OCI-LY7 (cell line): Measurements from ENCODE around the gene COPG1. TPM values are rescaled to one million over a fixed set of nuclear protein-coding genes. Genes with fewer than 3 reads are reported as not detected.
"Not testable (repeated sequence)": the region's sequence is repeated elsewhere in the genome, so short reads cannot be mapped to it uniquely, and the experiment has no call there.

Source experiments
- BruUV-seq: library from RNA; stranded (reverse); fragments of 400-500 nt; replicated peaks from 2 replicates; lab custom pipeline; 2021; lab: Mats Ljungman, UMichigan
- CTCF ChIA-PET: fragments of 300-600 bp; sonication (Branson Sonifier 250); formaldehyde crosslinking; loops from one replicate; lab custom pipeline; 2022; ENCODE audit warnings: antibody characterized with exemption; ENCODE audit not compliant: unreplicated experiment; lab: Charles Lee
- POLR2A ChIA-PET: fragments of 300-600 bp; sonication (Branson Sonifier 250); formaldehyde crosslinking; loops from one replicate; lab custom pipeline; 2022; ENCODE audit warnings: antibody characterized with exemption; lab: Charles Lee
- DNase-seq: peaks from one replicate; pipeline ENCODE4 v3.0.0-alpha.2; 2015; ENCODE audit warnings: low spot score
- H2AFZ ChIP-seq: fragments of 200-600 bp; sonication (generic), shearing (Covaris generic); 2 replicates; pipeline ENCODE4 v1.6.1; 2014; ENCODE audit warnings: mild to moderate bottlenecking, antibody characterized with exemption, low read length, moderate library complexity
- H3K27ac ChIP-seq: fragments of 200-600 bp; sonication (generic); 2 replicates; pipeline ENCODE4 v1.5.1; 2014; ENCODE audit warnings: mixed run types, low read depth, mild to moderate bottlenecking, moderate library complexity, low read length, inconsistent platforms; ENCODE audit not compliant: poor library complexity, severe bottlenecking
- H3K36me3 ChIP-seq: fragments of 200-600 bp; sonication (generic); 2 replicates; pipeline ENCODE4 v1.6.1; 2014; ENCODE audit warnings: mild to moderate bottlenecking, antibody characterized with exemption, low read length, moderate library complexity, mixed read lengths; ENCODE audit not compliant: insufficient read depth
- H3K4me1 ChIP-seq: fragments of 200-600 bp; sonication (generic); 2 replicates; pipeline ENCODE4 v1.5.1; 2014; ENCODE audit warnings: mild to moderate bottlenecking, low read length; ENCODE audit not compliant: insufficient read depth, poor library complexity, severe bottlenecking
- H3K4me2 ChIP-seq: fragments of 200-600 bp; sonication (generic); 2 replicates; pipeline ENCODE4 v1.6.1; 2014; ENCODE audit warnings: mild to moderate bottlenecking, low read length
- H3K4me3 ChIP-seq: fragments of 200-600 bp; sonication (generic); 2 replicates; pipeline ENCODE4 v1.5.1; 2014; ENCODE audit warnings: mild to moderate bottlenecking, low read depth, low read length; ENCODE audit not compliant: poor library complexity, severe bottlenecking
- H3K79me2 ChIP-seq: fragments of 200-600 bp; sonication (generic); 2 replicates; pipeline ENCODE4 v1.6.1; 2016; ENCODE audit warnings: low read depth, mild to moderate bottlenecking, low read length, moderate library complexity, mixed read lengths; ENCODE audit not compliant: insufficient read depth
- H3K9me2 ChIP-seq: fragments of 200-600 bp; sonication (generic); 2 replicates; pipeline ENCODE4 v1.6.1; 2016; ENCODE audit warnings: mild to moderate bottlenecking, low read length, mixed read lengths; ENCODE audit not compliant: insufficient read depth
- H3K9me3 ChIP-seq: fragments of 200-600 bp; sonication (generic); 2 replicates; pipeline ENCODE4 v1.6.1; 2014; ENCODE audit warnings: mild to moderate bottlenecking, mixed run types, low read length, mixed read lengths
- H4K20me1 ChIP-seq: fragments of 200-600 bp; sonication (generic); 2 replicates; pipeline ENCODE4 v1.6.1; 2014; ENCODE audit warnings: mild to moderate bottlenecking, antibody characterized with exemption, low read length, moderate library complexity, mixed read lengths; ENCODE audit not compliant: insufficient read depth
- CTCF ChIP-seq: fragments of 200-600 bp; sonication (generic); conservative IDR thresholded peaks from 2 replicates; pipeline ENCODE4 v1.5.1; 2014; ENCODE audit warnings: mild to moderate bottlenecking, antibody characterized with exemption, low read length, moderate library complexity, mixed read lengths
- EZH2phosphoT487 ChIP-seq: fragments of 200-600 bp; sonication (generic); IDR thresholded peaks from 2 replicates; pipeline ENCODE4 v1.6.1; 2018; ENCODE audit warnings: low read depth, borderline replicate concordance, mild to moderate bottlenecking, mixed run types, antibody characterized with exemption, low read length, moderate library complexity, mixed read lengths
- intact Hi-C: fragments of 100-400 bp; cut with micrococcal nuclease; formaldehyde crosslinking; loops from one replicate; pipeline ENCODE4 v1.10.0; 2022; ENCODE audit not compliant: unreplicated experiment
- total RNA-seq, 2 experiments: library from RNA; depleted of rRNA in 1 of 2; stranded (reverse); fragments of >200 nt in 1 of 2; shearing (Covaris generic) in 1 of 2; gene quantifications; 2 replicates each; pipeline ENCODE4 v1.2.3, GENCODE V29; 2014 to 2022

COPG1 gene
- total RNA-seq, 2 experiments from 2014 or later: 91.9 to 182 TPM

GRCh38 chr3:129211772-129212171 is 37.6 kb upstream of the COPG1 start:
- Histone ChIP-seq H2AFZ (no peak overlapping the region), H3K4me2 (no peak overlapping the region), H3K4me1 (no peaks in the 10 kb centered on the region), H3K36me3 (no peaks in the 10 kb centered on the region), H3K79me2 (no peaks in the 10 kb centered on the region), H3K27ac (no peak overlapping the region), H3K9me3 (no peaks in the 10 kb centered on the region), H3K9me2 (no peaks in the 10 kb centered on the region), H3K4me3 (no peak overlapping the region), H4K20me1 (no peaks in the 10 kb centered on the region)
- intact Hi-C loops: no loop called here
- ChIA-PET POLR2A (no interaction called here), CTCF (no interaction called here)
- no peak for DNase-seq
- TF ChIP-seq CTCF: no peak
- no peak for TF ChIP-seq EZH2phosphoT487
- no TSS peak for BruUV-seq

- POLR2A ChIA-PET: interaction anchor here (0.5 to 0.8 kb wide), 4 partner anchors 10 to 16 kb away, joined by 3 to 4 read pairs (median 3); no protein-coding TSS in a partner anchor
- BruUV-seq: no TSS peak
- TF ChIP-seq CTCF: no peak
- no peak for TF ChIP-seq EZH2phosphoT487
These were observed 36.2 kb upstream of the COPG1 start for GRCh38 chr3:129213238-129213637.

GRCh38 chr3:129218742-129219141 is 30.7 kb upstream of the COPG1 start:
- ChIA-PET CTCF (no interaction called here), POLR2A (interaction anchor here (0.7 kb wide), 2 partner anchors 26 to 35 kb away, joined by 3 read pairs; no protein-coding TSS in a partner anchor)
- no peak overlapping the region for H2AFZ ChIP-seq
- intact Hi-C loops: no loop called here
- H3K36me3 ChIP-seq: no peaks in the 10 kb centered on the region
- H3K27ac ChIP-seq: no peak overlapping the region
- H3K79me2 ChIP-seq: no peaks in the 10 kb centered on the region
- H3K4me1 ChIP-seq: no peaks in the 10 kb centered on the region
- no peaks in the 10 kb centered on the region for H3K9me3 ChIP-seq
- no peaks in the 10 kb centered on the region for H3K9me2 ChIP-seq
- BruUV-seq: no TSS peak
- H3K4me2 ChIP-seq: no peak overlapping the region
- H4K20me1 ChIP-seq: no peaks in the 10 kb centered on the region
- DNase-seq: no peak
- TF ChIP-seq CTCF (no peak), EZH2phosphoT487 (no peak)
- H3K4me3 ChIP-seq: no peak overlapping the region

More at GRCh38 chr3:129213238-129213637, 36.2 kb upstream of the COPG1 start:
- no peaks in the 10 kb centered on the region for H3K9me3 ChIP-seq
- CTCF ChIA-PET: no interaction called here
- H2AFZ ChIP-seq: no peak overlapping the region
- H3K4me3 ChIP-seq: no peak overlapping the region
- no peak for DNase-seq
- no peak overlapping the region for H3K27ac ChIP-seq
- no peak overlapping the region for H3K4me2 ChIP-seq
- H4K20me1 ChIP-seq: no peaks in the 10 kb centered on the region
- H3K79me2 ChIP-seq: no peaks in the 10 kb centered on the region
- intact Hi-C loops: no loop called here
- no peaks in the 10 kb centered on the region for H3K4me1 ChIP-seq
- H3K36me3 ChIP-seq: no peaks in the 10 kb centered on the region
- no peaks in the 10 kb centered on the region for H3K9me2 ChIP-seq

GRCh38 chr3:129224387-129224786 is 25.0 kb upstream of the COPG1 start:
- H4K20me1 ChIP-seq, H3K9me2 ChIP-seq, H3K36me3 ChIP-seq, H3K4me3 ChIP-seq, H3K79me2 ChIP-seq, H3K27ac ChIP-seq, BruUV-seq, H3K9me3 ChIP-seq, DNase-seq, intact Hi-C loops: not testable (repeated sequence)
- Histone ChIP-seq H3K4me2 (peak overlapping the region; percentile 54), H3K4me1 (peaks cover 31% of the 10 kb centered on the region), H2AFZ (peak overlapping the region; percentile 90)
- ChIA-PET POLR2A (interaction anchor here (0.6 to 3.6 kb wide), 16 partner anchors 9 to 1431 kb away, joined by 3 to 34 read pairs (median 4); partner anchors contain the start of gene COPG1), CTCF (interaction anchor here (0.6 kb wide), 4 partner anchors 12 to 67 kb away, joined by 3 read pairs; no protein-coding TSS in a partner anchor)
